ENCODE results near the gene CCDC127.
A peak's percentile ranks its signal among the peaks of the same experiment; 100 is the strongest.
"Not testable (repeated sequence)": the region's sequence is repeated elsewhere in the genome, so short reads cannot be mapped to it uniquely, and the experiment has no call there.

CCDC127 gene

GRCh38 chr5:169071-169727 lies 48.8 kb downstream of the CCDC127 start:
- DNase-seq (ENCODE audit: low spot score) = no peak
- H3K27ac ChIP-seq = no peak overlapping the region
- ChIA-PET CTCF (no interaction called here), POLR2A (ENCODE audit: low non-redundant PET) (no interaction called here)
- TF ChIP-seq CTCF (conservative IDR thresholded peaks at IDR 0.05; ENCODE audit: low read depth) = no peak

GRCh38 chr5:167982-168660 lies 49.8 kb downstream of the CCDC127 start:
- no peak for TF ChIP-seq CTCF (conservative IDR thresholded peaks at IDR 0.05; ENCODE audit: low read depth)
- ChIA-PET CTCF (no interaction called here), POLR2A (ENCODE audit: low non-redundant PET) (no interaction called here)
- peak; percentile 54 for DNase-seq (ENCODE audit: low spot score)
- no peak overlapping the region for H3K27ac ChIP-seq

DNA sequence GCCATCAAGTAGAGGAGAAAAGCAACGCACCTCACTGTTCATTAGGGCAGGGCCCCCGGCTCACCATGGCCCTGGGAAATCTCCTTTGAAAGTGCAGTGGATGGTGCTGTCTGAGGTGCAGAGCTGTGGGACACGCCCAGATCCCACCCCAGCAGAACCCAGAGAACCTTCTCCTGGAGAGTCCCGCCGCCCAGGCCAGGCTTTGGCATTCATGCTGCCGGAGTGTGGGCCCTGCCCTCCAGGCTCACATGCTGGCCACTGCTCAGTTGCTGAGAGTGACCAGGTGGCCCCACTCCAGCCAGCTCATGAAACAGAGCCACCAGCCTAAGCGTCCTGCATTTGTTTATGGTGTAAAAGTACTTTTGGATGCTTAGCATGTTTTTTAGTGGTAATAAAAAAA lies 50.4 kb downstream of the CCDC127 start:
- ChIA-PET POLR2A (ENCODE audit: low non-redundant PET) (no interaction called here), CTCF (interaction anchor here (0.9 kb wide), 1 partner anchor 21 kb away, joined by 3 read pairs; no protein-coding TSS in a partner anchor)
- no peak for DNase-seq (ENCODE audit: low spot score)
- no peak overlapping the region for H3K27ac ChIP-seq
- no peak for TF ChIP-seq CTCF (conservative IDR thresholded peaks at IDR 0.05; ENCODE audit: low read depth)

GRCh38 chr5:166441-167372 lies 51.2 kb downstream of the CCDC127 start:
- ChIA-PET CTCF (interaction anchor here (0.9 kb wide), 1 partner anchor 22 kb away, joined by 3 read pairs; no protein-coding TSS in a partner anchor), POLR2A (ENCODE audit: low non-redundant PET) (no interaction called here)

DNA sequence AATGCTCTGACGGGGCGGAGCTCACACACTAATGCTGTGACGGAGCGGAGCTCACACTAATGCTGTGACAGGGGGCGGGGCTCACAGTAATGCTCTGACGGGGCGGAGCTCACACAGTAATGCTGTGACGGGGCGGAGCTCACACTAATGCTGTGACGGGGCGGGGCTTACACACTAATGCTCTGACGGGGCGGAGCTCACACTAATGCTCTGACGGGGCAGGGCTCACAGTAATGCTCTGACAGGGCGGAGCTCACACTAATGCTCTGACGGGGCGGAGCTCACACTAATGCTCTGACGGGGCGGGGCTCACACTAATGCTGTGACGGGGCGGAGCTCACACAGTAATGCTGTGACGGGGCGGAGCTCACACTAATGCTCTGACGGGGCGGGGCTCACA lies 53.2 kb downstream of the CCDC127 start:
- CTCF ChIA-PET = interaction anchor here (0.6 kb wide), 1 partner anchor 132 kb away, joined by 4 read pairs; no protein-coding TSS in a partner anchor
- DNase-seq (ENCODE audit: low spot score); POLR2A ChIA-PET (ENCODE audit: low non-redundant PET); H3K27ac ChIP-seq: not testable (repeated sequence)

More at GRCh38 chr5:166441-167372, 51.2 kb downstream of the CCDC127 start:
- H3K27ac ChIP-seq = peak overlapping the region; percentile 43
- no peak for TF ChIP-seq CTCF (conservative IDR thresholded peaks at IDR 0.05; ENCODE audit: low read depth)
- no peak for DNase-seq (ENCODE audit: low spot score)

- H3K27ac ChIP-seq = no peak overlapping the region
- DNase-seq (ENCODE audit: low spot score) = no peak
- no peak for TF ChIP-seq CTCF (conservative IDR thresholded peaks at IDR 0.05; ENCODE audit: low read depth)
- CTCF ChIA-PET = no interaction called here
- POLR2A ChIA-PET (ENCODE audit: low non-redundant PET) = no interaction called here
Observed at GRCh38 chr5:164244-164643, 53.7 kb downstream of the CCDC127 start.

Measured in RWPE1 (cell line).